ENCODE data around the gene CALCOCO1.

CALCOCO1 gene

GRCh38 chr12:53752192-53752601 lies 24.9 kb upstream of the CALCOCO1 start:
- Histone ChIP-seq H3K9me3 (ENCODE audit: control insufficient read depth, low read length) (no peaks in the 10 kb centered on the region), H3K4me1 (ENCODE audit: control insufficient read depth, insufficient read depth, low read length, poor library complexity, severe bottlenecking) (peaks cover 27% of the 10 kb centered on the region), H3K4me3 (ENCODE audit: extremely low read depth, insufficient read depth, low read length, poor library complexity, severe bottlenecking) (peak overlapping the region; percentile 38), H3K27ac (ENCODE audit: low read depth, low read length, severe bottlenecking) (no peak overlapping the region), H3K36me3 (ENCODE audit: control insufficient read depth, insufficient read depth, low read length) (no peaks in the 10 kb centered on the region)
- 12 to 30% methylated on average over 9 to 10 of the region's 13 CpGs for WGBS, 2 experiments (ENCODE audit: insufficient coverage in 2 of 2)

GRCh38 chr12:53751336-53752191 lies 24.3 kb upstream of the CALCOCO1 start, which contains the start of gene CISTR:
Gene CISTR, minus strand, starts transcription at chr12:53751979.
- Histone ChIP-seq H3K4me1 (ENCODE audit: control insufficient read depth, insufficient read depth, low read length, poor library complexity, severe bottlenecking) (peaks cover 24% of the 10 kb centered on the region), H3K4me3 (ENCODE audit: extremely low read depth, insufficient read depth, low read length, poor library complexity, severe bottlenecking) (peak within 1 kb of the TSS; percentile 38), H3K27ac (ENCODE audit: low read depth, low read length, severe bottlenecking) (no peak within 1 kb of the TSS), H3K9me3 (ENCODE audit: control insufficient read depth, low read length) (no peaks in the 10 kb centered on the region), H3K36me3 (ENCODE audit: control insufficient read depth, insufficient read depth, low read length) (no peaks in the 10 kb centered on the region)
- WGBS, 2 experiments (ENCODE audit: insufficient coverage in 2 of 2): 1 to 2% methylated on average over 56 to 60 of the region's 76 CpGs

- no peak overlapping the region for H3K27ac ChIP-seq (ENCODE audit: low read depth, low read length, severe bottlenecking)
- peak overlapping the region; percentile 38 for H3K4me3 ChIP-seq (ENCODE audit: extremely low read depth, insufficient read depth, low read length, poor library complexity, severe bottlenecking)
- no peaks in the 10 kb centered on the region for H3K36me3 ChIP-seq (ENCODE audit: control insufficient read depth, insufficient read depth, low read length)
- H3K9me3 ChIP-seq (ENCODE audit: control insufficient read depth, low read length): no peaks in the 10 kb centered on the region
- WGBS, 2 experiments (ENCODE audit: insufficient coverage in 2 of 2): 2 to 5% methylated on average over 9 to 27 of the region's 36 CpGs
- H3K4me1 ChIP-seq (ENCODE audit: control insufficient read depth, insufficient read depth, low read length, poor library complexity, severe bottlenecking): peaks cover 17% of the 10 kb centered on the region
These were observed 23.6 kb upstream of the CALCOCO1 start for GRCh38 chr12:53750812-53751335.

- Histone ChIP-seq H3K4me1 (ENCODE audit: control insufficient read depth, insufficient read depth, low read length, poor library complexity, severe bottlenecking) (peaks cover 10% of the 10 kb centered on the region), H3K9me3 (ENCODE audit: control insufficient read depth, low read length) (no peaks in the 10 kb centered on the region), H3K4me3 (ENCODE audit: extremely low read depth, insufficient read depth, low read length, poor library complexity, severe bottlenecking) (no peak overlapping the region), H3K27ac (ENCODE audit: low read depth, low read length, severe bottlenecking) (no peak overlapping the region), H3K36me3 (ENCODE audit: control insufficient read depth, insufficient read depth, low read length) (no peaks in the 10 kb centered on the region)
- 43 to 54% methylated on average over 6 to 10 of the region's 10 CpGs for WGBS, 2 experiments (ENCODE audit: insufficient coverage in 2 of 2)
These were observed 22.9 kb upstream of the CALCOCO1 start for GRCh38 chr12:53749986-53750811.

- Histone ChIP-seq H3K36me3 (ENCODE audit: control insufficient read depth, insufficient read depth, low read length) (no peaks in the 10 kb centered on the region), H3K27ac (ENCODE audit: low read depth, low read length, severe bottlenecking) (no peak overlapping the region), H3K4me3 (ENCODE audit: extremely low read depth, insufficient read depth, low read length, poor library complexity, severe bottlenecking) (no peak overlapping the region), H3K9me3 (ENCODE audit: control insufficient read depth, low read length) (no peaks in the 10 kb centered on the region), H3K4me1 (ENCODE audit: control insufficient read depth, insufficient read depth, low read length, poor library complexity, severe bottlenecking) (peaks cover 9% of the 10 kb centered on the region)
- 41 to 43% methylated on average over 9 to 10 of the region's 22 CpGs for WGBS, 2 experiments (ENCODE audit: insufficient coverage in 2 of 2)
These were observed 21.0 kb upstream of the CALCOCO1 start for GRCh38 chr12:53748072-53748840.

GRCh38 chr12:53747095-53747494 lies 19.8 kb upstream of the CALCOCO1 start:
- no peaks in the 10 kb centered on the region for H3K36me3 ChIP-seq (ENCODE audit: control insufficient read depth, insufficient read depth, low read length)
- H3K9me3 ChIP-seq (ENCODE audit: control insufficient read depth, low read length): no peaks in the 10 kb centered on the region
- H3K27ac ChIP-seq (ENCODE audit: low read depth, low read length, severe bottlenecking): no peak overlapping the region
- H3K4me1 ChIP-seq (ENCODE audit: control insufficient read depth, insufficient read depth, low read length, poor library complexity, severe bottlenecking): peaks cover 9% of the 10 kb centered on the region
- WGBS, 2 experiments (ENCODE audit: insufficient coverage in 2 of 2): 40 to 49% methylated on average over 3 to 4 of the region's 5 CpGs
- H3K4me3 ChIP-seq (ENCODE audit: extremely low read depth, insufficient read depth, low read length, poor library complexity, severe bottlenecking): no peak overlapping the region

- 5 to 7% methylated on average over 13 to 17 of the region's 20 CpGs for WGBS, 2 experiments (ENCODE audit: insufficient coverage in 2 of 2)
- no peaks in the 10 kb centered on the region for H3K9me3 ChIP-seq (ENCODE audit: control insufficient read depth, low read length)
- H3K27ac ChIP-seq (ENCODE audit: low read depth, low read length, severe bottlenecking): no peak overlapping the region
- H3K36me3 ChIP-seq (ENCODE audit: control insufficient read depth, insufficient read depth, low read length): no peaks in the 10 kb centered on the region
- peaks cover 9% of the 10 kb centered on the region for H3K4me1 ChIP-seq (ENCODE audit: control insufficient read depth, insufficient read depth, low read length, poor library complexity, severe bottlenecking)
- no peak overlapping the region for H3K4me3 ChIP-seq (ENCODE audit: extremely low read depth, insufficient read depth, low read length, poor library complexity, severe bottlenecking)
These were observed 19.4 kb upstream of the CALCOCO1 start for GRCh38 chr12:53746592-53747092.

- H3K27ac ChIP-seq (ENCODE audit: low read depth, low read length, severe bottlenecking): no peak overlapping the region
- no peaks in the 10 kb centered on the region for H3K9me3 ChIP-seq (ENCODE audit: control insufficient read depth, low read length)
- H3K4me3 ChIP-seq (ENCODE audit: extremely low read depth, insufficient read depth, low read length, poor library complexity, severe bottlenecking): no peak overlapping the region
- no peaks in the 10 kb centered on the region for H3K36me3 ChIP-seq (ENCODE audit: control insufficient read depth, insufficient read depth, low read length)
- 65 to 73% methylated on average over 5 of the region's 6 CpGs for WGBS, 2 experiments (ENCODE audit: insufficient coverage in 2 of 2)
- peaks cover 5% of the 10 kb centered on the region for H3K4me1 ChIP-seq (ENCODE audit: control insufficient read depth, insufficient read depth, low read length, poor library complexity, severe bottlenecking)
These were observed 17.5 kb upstream of the CALCOCO1 start for GRCh38 chr12:53744751-53745150.

GRCh38 chr12:53744130-53744441 lies 16.8 kb upstream of the CALCOCO1 start:
- no peak overlapping the region for H3K27ac ChIP-seq (ENCODE audit: low read depth, low read length, severe bottlenecking)
- no peaks in the 10 kb centered on the region for H3K36me3 ChIP-seq (ENCODE audit: control insufficient read depth, insufficient read depth, low read length)
- H3K9me3 ChIP-seq (ENCODE audit: control insufficient read depth, low read length): no peaks in the 10 kb centered on the region
- no peak overlapping the region for H3K4me3 ChIP-seq (ENCODE audit: extremely low read depth, insufficient read depth, low read length, poor library complexity, severe bottlenecking)
- H3K4me1 ChIP-seq (ENCODE audit: control insufficient read depth, insufficient read depth, low read length, poor library complexity, severe bottlenecking): peaks cover 5% of the 10 kb centered on the region
- 82 to 92% methylated on average over 1 of the region's 1 CpG for WGBS, 2 experiments (ENCODE audit: insufficient coverage in 2 of 2)

Measured in mesodermal cell (in vitro differentiated cells).